ENCODE measurements around the gene PPP1R7.

PPP1R7 gene

DNA sequence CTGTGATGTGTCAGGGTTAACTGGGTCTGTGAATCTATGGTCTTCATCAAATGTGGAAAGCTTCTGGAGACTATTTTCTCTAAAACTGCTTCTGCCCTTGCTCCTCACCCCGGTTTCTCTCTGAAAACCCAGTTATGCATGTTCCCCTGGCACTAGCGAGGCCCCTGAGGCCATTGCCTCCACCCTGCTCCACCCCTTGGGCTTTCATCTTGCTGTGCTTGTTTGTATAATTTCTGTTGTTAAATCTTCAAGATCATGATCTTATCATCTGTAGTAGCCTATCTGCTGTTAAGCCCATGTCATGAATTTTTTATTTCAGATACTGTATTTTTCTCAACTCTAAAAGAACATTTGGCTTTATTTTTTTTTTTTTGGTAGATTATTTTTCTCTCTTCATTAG lies 23.3 kb downstream of the PPP1R7 start:
- TF ChIP-seq, protein P1, sequence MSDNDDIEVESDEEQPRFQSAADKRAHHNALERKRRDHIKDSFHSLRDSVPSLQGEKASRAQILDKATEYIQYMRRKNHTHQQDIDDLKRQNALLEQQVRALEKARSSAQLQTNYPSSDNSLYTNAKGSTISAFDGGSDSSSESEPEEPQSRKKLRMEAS (IDR thresholded peaks at IDR 0.05) = no peak
- no peak for TF ChIP-seq CREB1 (IDR thresholded peaks at IDR 0.05; ENCODE audit: low read depth)
- TF ChIP-seq TCF12 (IDR thresholded peaks at IDR 0.05; ENCODE audit: low read depth) = no peak
- TF ChIP-seq NFIC (IDR thresholded peaks at IDR 0.05) = no peak

DNA sequence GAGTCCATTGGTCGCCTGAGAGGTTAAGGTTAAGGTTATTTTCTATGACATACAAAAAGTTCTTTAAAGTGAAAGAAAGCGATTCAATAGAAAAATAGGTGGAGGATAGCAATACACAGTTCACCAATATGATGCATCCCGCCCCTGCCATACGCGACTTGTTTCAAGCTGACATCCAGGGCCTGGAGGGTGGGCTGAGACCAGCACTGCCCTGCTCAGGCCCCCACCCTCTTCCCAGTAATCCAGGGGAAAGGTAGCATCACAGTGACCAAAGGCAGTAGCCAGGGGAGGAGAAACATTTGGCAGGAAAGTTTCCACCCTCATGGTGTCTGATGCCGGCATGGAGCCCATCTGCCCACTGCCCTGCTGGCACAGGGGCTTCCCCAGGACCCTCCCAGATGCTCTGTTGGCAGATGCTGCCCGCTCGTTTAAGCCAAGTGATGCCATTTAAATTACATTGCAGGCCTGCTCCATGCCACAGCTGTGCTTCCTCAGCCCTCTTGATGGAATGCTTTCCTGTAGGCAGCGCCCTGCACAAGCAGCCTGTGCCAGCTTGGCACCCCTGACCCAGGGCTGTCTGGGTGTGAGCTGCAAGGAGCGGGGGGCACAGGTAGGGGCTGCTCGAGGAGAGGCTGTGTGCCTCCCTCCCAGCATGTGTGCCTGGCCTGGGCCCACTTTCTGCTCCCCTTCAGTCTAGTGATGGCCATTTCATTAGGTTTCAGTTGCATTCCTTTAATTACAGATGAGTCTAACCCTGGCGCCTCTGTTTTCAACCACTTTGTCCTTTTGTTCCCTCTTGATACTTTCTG lies 27.5 kb downstream of the PPP1R7 start:
- TF ChIP-seq, protein P2, sequence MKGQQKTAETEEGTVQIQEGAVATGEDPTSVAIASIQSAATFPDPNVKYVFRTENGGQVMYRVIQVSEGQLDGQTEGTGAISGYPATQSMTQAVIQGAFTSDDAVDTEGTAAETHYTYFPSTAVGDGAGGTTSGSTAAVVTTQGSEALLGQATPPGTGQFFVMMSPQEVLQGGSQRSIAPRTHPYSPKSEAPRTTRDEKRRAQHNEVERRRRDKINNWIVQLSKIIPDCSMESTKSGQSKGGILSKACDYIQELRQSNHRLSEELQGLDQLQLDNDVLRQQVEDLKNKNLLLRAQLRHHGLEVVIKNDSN (IDR thresholded peaks at IDR 0.05) = no peak

DNA sequence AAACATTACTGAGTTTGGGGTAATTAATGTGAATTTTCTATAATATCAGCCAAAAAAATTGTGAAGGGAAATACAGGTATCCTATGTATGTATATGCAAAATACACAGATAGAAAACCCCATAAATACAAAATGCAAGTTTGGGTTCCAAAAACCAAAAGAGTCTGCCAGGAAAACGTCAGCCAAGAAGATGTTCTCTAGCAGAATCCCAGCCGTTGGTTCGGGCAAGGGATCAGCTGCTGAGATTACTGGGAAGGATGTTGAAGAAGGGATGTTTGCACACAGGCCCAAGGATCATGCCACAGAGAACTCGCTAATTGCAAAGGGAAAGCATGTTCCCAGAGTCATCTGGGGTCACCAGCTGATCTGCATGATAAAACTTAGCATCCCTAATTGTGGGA lies 28.7 kb downstream of the PPP1R7 start:
- TF ChIP-seq EGR1 (IDR thresholded peaks at IDR 0.05) (no peak), EP300 (IDR thresholded peaks at IDR 0.05; ENCODE audit: borderline replicate concordance) (no peak), TEAD4 (IDR thresholded peaks at IDR 0.05) (no peak), CEBPB (IDR thresholded peaks at IDR 0.05) (no peak), ZBTB7A (IDR thresholded peaks at IDR 0.05; ENCODE audit: low read depth) (no peak)
- TF ChIP-seq, protein P2 (IDR thresholded peaks at IDR 0.05) = no peak
- TF ChIP-seq, protein P3, sequence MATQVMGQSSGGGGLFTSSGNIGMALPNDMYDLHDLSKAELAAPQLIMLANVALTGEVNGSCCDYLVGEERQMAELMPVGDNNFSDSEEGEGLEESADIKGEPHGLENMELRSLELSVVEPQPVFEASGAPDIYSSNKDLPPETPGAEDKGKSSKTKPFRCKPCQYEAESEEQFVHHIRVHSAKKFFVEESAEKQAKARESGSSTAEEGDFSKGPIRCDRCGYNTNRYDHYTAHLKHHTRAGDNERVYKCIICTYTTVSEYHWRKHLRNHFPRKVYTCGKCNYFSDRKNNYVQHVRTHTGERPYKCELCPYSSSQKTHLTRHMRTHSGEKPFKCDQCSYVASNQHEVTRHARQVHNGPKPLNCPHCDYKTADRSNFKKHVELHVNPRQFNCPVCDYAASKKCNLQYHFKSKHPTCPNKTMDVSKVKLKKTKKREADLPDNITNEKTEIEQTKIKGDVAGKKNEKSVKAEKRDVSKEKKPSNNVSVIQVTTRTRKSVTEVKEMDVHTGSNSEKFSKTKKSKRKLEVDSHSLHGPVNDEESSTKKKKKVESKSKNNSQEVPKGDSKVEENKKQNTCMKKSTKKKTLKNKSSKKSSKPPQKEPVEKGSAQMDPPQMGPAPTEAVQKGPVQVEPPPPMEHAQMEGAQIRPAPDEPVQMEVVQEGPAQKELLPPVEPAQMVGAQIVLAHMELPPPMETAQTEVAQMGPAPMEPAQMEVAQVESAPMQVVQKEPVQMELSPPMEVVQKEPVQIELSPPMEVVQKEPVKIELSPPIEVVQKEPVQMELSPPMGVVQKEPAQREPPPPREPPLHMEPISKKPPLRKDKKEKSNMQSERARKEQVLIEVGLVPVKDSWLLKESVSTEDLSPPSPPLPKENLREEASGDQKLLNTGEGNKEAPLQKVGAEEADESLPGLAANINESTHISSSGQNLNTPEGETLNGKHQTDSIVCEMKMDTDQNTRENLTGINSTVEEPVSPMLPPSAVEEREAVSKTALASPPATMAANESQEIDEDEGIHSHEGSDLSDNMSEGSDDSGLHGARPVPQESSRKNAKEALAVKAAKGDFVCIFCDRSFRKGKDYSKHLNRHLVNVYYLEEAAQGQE (IDR thresholded peaks at IDR 0.05; ENCODE audit: low read depth) = no peak

DNA sequence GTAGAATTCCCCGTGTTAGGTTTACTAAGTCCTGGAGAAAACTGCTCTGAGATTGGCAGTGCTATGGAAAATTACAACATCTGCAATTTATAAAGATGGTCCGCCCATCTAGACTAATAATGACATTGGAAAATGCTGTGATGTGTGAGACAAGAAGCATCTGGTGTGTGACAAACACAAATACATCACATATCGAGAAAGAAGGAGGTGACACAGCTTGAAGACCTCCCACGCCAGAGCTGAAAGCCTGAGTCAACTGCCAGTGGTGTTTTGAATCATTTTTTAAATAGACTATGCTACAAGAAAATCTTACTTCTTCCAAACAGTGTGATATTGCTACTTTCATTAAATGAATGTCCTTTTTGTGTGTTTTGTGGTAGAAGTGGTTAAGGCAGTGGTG lies 29.6 kb downstream of the PPP1R7 start:
- TF ChIP-seq TCF12 (IDR thresholded peaks at IDR 0.05; ENCODE audit: low read depth) = no peak
- TF ChIP-seq EGR1 (IDR thresholded peaks at IDR 0.05) = no peak
- TF ChIP-seq, protein P1 (IDR thresholded peaks at IDR 0.05) = no peak
- TF ChIP-seq NFIC (IDR thresholded peaks at IDR 0.05) = no peak

DNA sequence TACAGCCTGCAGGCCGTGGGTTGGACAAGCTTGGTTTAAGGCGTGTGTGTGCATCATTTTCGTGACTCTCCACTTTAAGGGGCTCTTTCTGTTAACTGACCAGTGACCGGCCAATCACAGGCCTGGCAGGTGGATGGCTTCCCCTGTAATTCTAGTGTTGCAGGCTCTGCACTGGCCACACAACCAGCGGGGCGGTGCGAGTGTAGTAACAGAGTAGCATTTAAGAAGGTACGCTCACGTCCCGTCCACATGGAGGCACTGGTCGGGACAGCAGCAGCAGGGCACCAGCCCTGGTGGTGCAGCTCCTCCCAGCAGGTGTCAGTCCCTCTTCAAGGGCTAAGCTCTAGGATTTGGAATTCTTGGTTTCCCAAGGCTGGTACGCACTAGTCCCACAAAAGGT lies 30.2 kb downstream of the PPP1R7 start:
- TF ChIP-seq CEBPB (IDR thresholded peaks at IDR 0.05) (no peak), YY1 (IDR thresholded peaks at IDR 0.05; ENCODE audit: low read depth) (no peak), NFIC (IDR thresholded peaks at IDR 0.05) (no peak), TAF1 (IDR thresholded peaks at IDR 0.05; ENCODE audit: low read depth) (no peak), ZBTB7A (IDR thresholded peaks at IDR 0.05; ENCODE audit: low read depth) (no peak), EP300 (IDR thresholded peaks at IDR 0.05; ENCODE audit: borderline replicate concordance) (no peak)
- TF ChIP-seq, protein P1 (IDR thresholded peaks at IDR 0.05) = no peak
- TF ChIP-seq, protein P2 (IDR thresholded peaks at IDR 0.05) = no peak

DNA sequence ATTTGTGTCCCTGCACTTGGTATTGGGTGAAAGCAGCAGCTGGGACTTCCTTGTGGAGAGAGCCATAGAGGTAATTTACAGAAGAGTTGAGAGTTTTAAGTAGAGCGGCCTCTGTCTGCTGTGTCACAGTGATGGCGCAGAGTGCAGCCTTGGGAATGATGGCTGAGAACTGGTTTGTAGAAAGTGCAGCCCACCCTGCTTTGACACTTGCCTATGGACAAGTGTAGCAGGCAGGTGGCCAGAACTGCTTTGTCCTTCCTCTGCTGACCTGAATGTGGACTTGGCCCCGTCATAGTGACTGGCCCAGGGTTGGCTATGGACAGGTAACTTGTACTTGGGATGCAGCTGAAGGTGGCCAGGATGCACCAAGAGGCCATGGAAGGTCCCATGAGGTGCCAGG lies 31.9 kb downstream of the PPP1R7 start:
- no peak for TF ChIP-seq TCF12 (IDR thresholded peaks at IDR 0.05; ENCODE audit: low read depth)
- no peak for TF ChIP-seq YY1 (IDR thresholded peaks at IDR 0.05; ENCODE audit: low read depth)
- no peak for TF ChIP-seq RAD21 (IDR thresholded peaks at IDR 0.05; ENCODE audit: low read depth)
- TF ChIP-seq EP300 (IDR thresholded peaks at IDR 0.05; ENCODE audit: borderline replicate concordance) = no peak
- TF ChIP-seq, protein P1 (IDR thresholded peaks at IDR 0.05) = no peak
- TF ChIP-seq TAF1 (IDR thresholded peaks at IDR 0.05; ENCODE audit: low read depth) = no peak

DNA sequence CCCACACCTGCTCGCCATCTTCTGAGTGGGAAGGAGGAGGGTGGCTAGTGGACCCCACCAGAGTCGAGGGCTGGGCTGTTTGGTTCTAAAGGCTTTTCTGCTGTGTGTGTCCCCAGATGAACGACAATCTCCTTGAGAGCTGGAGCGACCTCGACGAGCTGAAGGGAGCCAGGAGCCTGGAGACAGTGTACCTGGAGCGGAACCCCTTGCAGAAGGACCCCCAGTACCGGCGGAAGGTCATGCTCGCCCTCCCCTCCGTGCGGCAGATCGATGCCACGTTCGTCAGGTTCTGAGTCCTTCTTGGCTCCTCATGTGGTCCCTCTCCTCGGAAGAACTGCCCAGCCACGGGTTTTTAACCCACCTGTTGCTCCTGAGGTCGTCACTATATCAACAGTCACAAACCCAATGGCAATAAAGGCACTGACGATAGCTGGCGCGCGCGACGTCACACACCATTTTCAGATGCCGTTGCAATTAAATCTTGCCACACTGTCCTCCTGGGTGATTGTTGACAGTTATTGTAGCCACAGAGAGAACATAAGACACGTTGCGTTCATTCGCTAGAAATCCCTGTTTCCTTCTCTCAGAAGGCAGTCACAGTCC lies 32.4 kb downstream of the PPP1R7 start:
- TF ChIP-seq EGR1 (IDR thresholded peaks at IDR 0.05) (no peak), NFIC (IDR thresholded peaks at IDR 0.05) (no peak)

DNA sequence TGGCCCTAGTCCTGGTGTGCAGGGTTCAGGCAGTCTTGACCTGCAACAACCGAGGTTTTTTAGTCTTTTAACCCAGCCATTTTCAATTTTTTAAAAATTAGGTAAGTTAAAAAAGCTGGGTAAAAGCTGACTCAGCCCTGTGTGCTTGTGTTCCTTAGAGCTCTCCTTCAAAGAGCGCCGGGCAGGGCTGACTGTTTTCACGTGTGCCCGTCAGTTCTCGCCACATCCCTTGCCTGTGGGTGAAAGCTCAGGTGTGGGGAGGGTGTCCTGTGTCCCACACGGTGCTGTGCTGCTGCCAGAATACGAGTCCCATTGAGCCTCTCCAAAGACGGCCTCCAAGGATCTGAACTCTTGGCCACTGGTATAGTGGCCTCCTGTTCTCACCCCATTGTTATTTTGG lies 33.0 kb downstream of the PPP1R7 start:
- no peak for TF ChIP-seq NFIC (IDR thresholded peaks at IDR 0.05)
- TF ChIP-seq, protein P1 (IDR thresholded peaks at IDR 0.05) = no peak
- TF ChIP-seq EP300 (IDR thresholded peaks at IDR 0.05; ENCODE audit: borderline replicate concordance) = no peak
- no peak for TF ChIP-seq ZBTB7A (IDR thresholded peaks at IDR 0.05; ENCODE audit: low read depth)
- no peak for TF ChIP-seq TEAD4 (IDR thresholded peaks at IDR 0.05)
- TF ChIP-seq CREB1 (IDR thresholded peaks at IDR 0.05; ENCODE audit: low read depth) = no peak
- no peak for TF ChIP-seq CEBPB (IDR thresholded peaks at IDR 0.05)
- no peak for TF ChIP-seq EGR1 (IDR thresholded peaks at IDR 0.05)
- TF ChIP-seq, protein P2 (IDR thresholded peaks at IDR 0.05) = no peak
- no peak for TF ChIP-seq YY1 (IDR thresholded peaks at IDR 0.05; ENCODE audit: low read depth)
- TF ChIP-seq TCF12 (IDR thresholded peaks at IDR 0.05; ENCODE audit: low read depth) = no peak
- TF ChIP-seq FOXM1 (IDR thresholded peaks at IDR 0.05; ENCODE audit: borderline replicate concordance, low read depth) = no peak
- TF ChIP-seq, protein P3 (IDR thresholded peaks at IDR 0.05; ENCODE audit: low read depth) = no peak
- TF ChIP-seq RAD21 (IDR thresholded peaks at IDR 0.05; ENCODE audit: low read depth) = no peak

Data from Ishikawa (cell line).